SK-N-SH (cell line): ENCODE results near the gene HOXB7. TPM values are rescaled to one million over a fixed set of nuclear protein-coding genes. Genes with fewer than 3 reads are reported as not detected.

Source experiments
- CTCF ChIA-PET: fragments of 300-600, 350-600 bp; formaldehyde crosslinking; extraction: SDS; loops from one replicate; lab custom pipeline; 2021; lab: Yijun Ruan, JAX
- POLR2A ChIA-PET: fragments of 350-600 bp; sonication (Branson Sonifier 250); formaldehyde crosslinking; extraction: SDS; loops from one replicate; lab custom pipeline; 2020; ENCODE audit warnings: antibody characterized with exemption, inconsistent platforms; lab: Yijun Ruan, JAX
- DNase-seq: peaks from one replicate; pipeline ENCODE4 v3.0.0; 2012
- H2AFZ ChIP-seq: fragments of 200-600 bp; sonication (generic); 2 replicates; pipeline ENCODE4 v1.8.1; 2016; ENCODE audit warnings: antibody characterized with exemption, mild to moderate bottlenecking, low read depth
- H3F3A ChIP-seq: fragments of 200-600 bp; sonication (generic); replicated peaks from 2 replicates; pipeline ENCODE3; 2016; ENCODE audit warnings: antibody characterized with exemption, mild to moderate bottlenecking; ENCODE audit not compliant: insufficient read depth
- H3K27ac ChIP-seq, 2 experiments: fragments of 200-500 bp in 1 of 2; fragments of 200-600 bp in 1 of 2; sonication (Bioruptor generic) in 1 of 2; sonication (generic), shearing (Covaris generic) in 1 of 2; 2 replicates each; pipeline versions ENCODE4 v1.5.1 to v1.6.1; 2014 to 2016; ENCODE audit warnings: low read depth in 2 of 2, inconsistent platforms in 1 of 2, low read length in 1 of 2, mild to moderate bottlenecking in 1 of 2, mixed read lengths in 1 of 2
- H3K27me3 ChIP-seq: fragments of 200-600 bp; sonication (generic), shearing (Covaris generic); 2 replicates; pipeline ENCODE4 v1.6.1; 2016; ENCODE audit warnings: mixed run types; ENCODE audit not compliant: insufficient read depth
- H3K36me3 ChIP-seq, 2 experiments: fragments of 200-500 bp in 1 of 2; fragments of 200-600 bp in 1 of 2; sonication (Bioruptor generic) in 1 of 2; sonication (generic) in 1 of 2; replicated peaks in 1 of 2; 2 replicates each; pipeline versions ENCODE3 to v1.5.1; 2014 to 2016; ENCODE audit warnings: low read length in 1 of 2, mild to moderate bottlenecking in 1 of 2; ENCODE audit not compliant: insufficient read depth in 2 of 2, control insufficient read depth in 1 of 2
- H3K4me1 ChIP-seq, 2 experiments: fragments of 200-500 bp in 1 of 2; fragments of 200-600 bp in 1 of 2; sonication (Bioruptor generic) in 1 of 2; sonication (generic), shearing (Covaris generic) in 1 of 2; 2 replicates each; pipeline versions ENCODE4 v1.5.1 to v1.6.1; 2014 to 2016; ENCODE audit warnings: low read depth in 1 of 2, low read length in 1 of 2, mixed run types in 1 of 2; ENCODE audit not compliant: insufficient read depth in 2 of 2, control insufficient read depth in 1 of 2
- H3K4me2 ChIP-seq: fragments of 200-600 bp; sonication (generic), shearing (Covaris generic); 2 replicates; pipeline ENCODE4 v1.6.1; 2017; ENCODE audit warnings: mixed run types
- H3K4me3 ChIP-seq, 2 experiments: fragments of 200-500 bp in 1 of 2; fragments of 200-600 bp in 1 of 2; sonication (Bioruptor generic) in 1 of 2; sonication (generic), shearing (Covaris generic) in 1 of 2; 2 replicates each; pipeline versions ENCODE4 v1.5.1 to v1.8.1; 2014 to 2016; ENCODE audit warnings: low read depth in 2 of 2, inconsistent platforms in 1 of 2, low read length in 1 of 2, mild to moderate bottlenecking in 1 of 2, mixed read lengths in 1 of 2, moderate library complexity in 1 of 2
- H3K79me2 ChIP-seq: fragments of 200-600 bp; sonication (generic); 2 replicates; pipeline ENCODE4 v1.8.1; 2017; ENCODE audit warnings: mild to moderate bottlenecking; ENCODE audit not compliant: insufficient read depth
- H3K9ac ChIP-seq: fragments of 200-600 bp; sonication (generic); 2 replicates; pipeline ENCODE4 v1.6.1; 2017; ENCODE audit warnings: mixed run types
- H3K9me2 ChIP-seq: fragments of 200-600 bp; sonication (generic); 2 replicates; pipeline ENCODE4 v1.6.1; 2017; ENCODE audit warnings: mixed run types
- H3K9me3 ChIP-seq: fragments of 200-600 bp; sonication (generic); 2 replicates; pipeline ENCODE4 v1.6.1; 2017; ENCODE audit warnings: mixed run types, mild to moderate bottlenecking, moderate library complexity
- H4K20me1 ChIP-seq: fragments of 200-600 bp; sonication (generic); 2 replicates; pipeline ENCODE4 v1.6.1; 2017; ENCODE audit warnings: mild to moderate bottlenecking, mixed run types; ENCODE audit not compliant: insufficient read depth
- EP300 ChIP-seq, 2 experiments: IDR thresholded peaks; 2 replicates each; pipeline versions ENCODE4 v1.4.0 to v1.6.1; 2012; ENCODE audit warnings: borderline replicate concordance in 1 of 2, low read depth in 1 of 2, low read length in 1 of 2
- EZH2phosphoT487 ChIP-seq: fragments of 200-600 bp; sonication (generic); IDR thresholded peaks from 2 replicates; pipeline ENCODE4 v1.6.1; 2017; ENCODE audit warnings: low read depth, mixed run types, mild to moderate bottlenecking, antibody characterized with exemption, moderate library complexity, borderline replicate concordance
- GATA2 ChIP-seq: sonication (generic); formaldehyde crosslinking; IDR thresholded peaks from 2 replicates; pipeline ENCODE4 v1.5.0; 2020; ENCODE audit warnings: mild to moderate bottlenecking, missing genetic modification reagents
- MXI1 ChIP-seq: IDR thresholded peaks from 2 replicates; pipeline ENCODE4 v1.6.1; 2012; ENCODE audit warnings: mild to moderate bottlenecking, low read depth, low read length, improper control_type of control experiment
- NRF1 ChIP-seq: IDR thresholded peaks from 2 replicates; pipeline ENCODE4 v1.6.1; 2012; ENCODE audit warnings: low read depth, mild to moderate bottlenecking, low read length
- RCOR1 ChIP-seq: fragments of 150-350 bp; IDR thresholded peaks from 2 replicates; pipeline ENCODE4 v1.6.1; 2017; ENCODE audit warnings: antibody characterized with exemption, low read length
- SIN3A ChIP-seq: IDR thresholded peaks from 2 replicates; pipeline ENCODE4 v1.6.1; 2012; ENCODE audit warnings: low read depth, mild to moderate bottlenecking, low read length, moderate library complexity, borderline replicate concordance
- TEAD4 ChIP-seq: IDR thresholded peaks from 2 replicates; pipeline ENCODE4 v1.4.0; 2012; ENCODE audit warnings: mild to moderate bottlenecking, borderline replicate concordance; ENCODE audit not compliant: insufficient read depth
- USF1 ChIP-seq: IDR thresholded peaks from 2 replicates; pipeline ENCODE4 v1.4.0; 2012; ENCODE audit warnings: low read depth, borderline replicate concordance
- USF2 ChIP-seq: fragments of 150-350 bp; IDR thresholded peaks from 2 replicates; pipeline ENCODE4 v1.6.1; 2017; ENCODE audit warnings: antibody characterized with exemption, low read length, low read depth, borderline replicate concordance
- WGBS: methylation state at CpG from one replicate; pipeline ENCODE4 v1.1.6; 2017; ENCODE audit warnings: low lambda C conversion rate; 5-methylcytosine and 5-hydroxymethylcytosine counted together
- polyA plus RNA-seq, 3 experiments: library from polyadenylated mRNA; depleted of rRNA; stranded (reverse); fragments of >200 nt; gene quantifications; 2 replicates each; pipeline ENCODE4 v1.2.3, GENCODE V29; 2012
- TF ChIP-seq, protein P1 (sequence below): IDR thresholded peaks from 2 replicates; pipeline ENCODE4 v1.4.0; 2012; ENCODE audit warnings: low read depth
- TF ChIP-seq, protein P2 (sequence below): fragments of 200-600 bp; sonication (generic); IDR thresholded peaks from 2 replicates; pipeline ENCODE4 v1.6.1; 2017; ENCODE audit warnings: antibody characterized with exemption, mild to moderate bottlenecking, moderate library complexity
- TF ChIP-seq, protein P3 (sequence below): IDR thresholded peaks from 2 replicates; pipeline ENCODE4 v1.4.0; 2012; ENCODE audit warnings: low read depth, borderline replicate concordance

HOXB7 gene
- polyA plus RNA-seq, 1 of the 3 experiments (the other 2 are of a cell fraction), result not detected

DNA sequence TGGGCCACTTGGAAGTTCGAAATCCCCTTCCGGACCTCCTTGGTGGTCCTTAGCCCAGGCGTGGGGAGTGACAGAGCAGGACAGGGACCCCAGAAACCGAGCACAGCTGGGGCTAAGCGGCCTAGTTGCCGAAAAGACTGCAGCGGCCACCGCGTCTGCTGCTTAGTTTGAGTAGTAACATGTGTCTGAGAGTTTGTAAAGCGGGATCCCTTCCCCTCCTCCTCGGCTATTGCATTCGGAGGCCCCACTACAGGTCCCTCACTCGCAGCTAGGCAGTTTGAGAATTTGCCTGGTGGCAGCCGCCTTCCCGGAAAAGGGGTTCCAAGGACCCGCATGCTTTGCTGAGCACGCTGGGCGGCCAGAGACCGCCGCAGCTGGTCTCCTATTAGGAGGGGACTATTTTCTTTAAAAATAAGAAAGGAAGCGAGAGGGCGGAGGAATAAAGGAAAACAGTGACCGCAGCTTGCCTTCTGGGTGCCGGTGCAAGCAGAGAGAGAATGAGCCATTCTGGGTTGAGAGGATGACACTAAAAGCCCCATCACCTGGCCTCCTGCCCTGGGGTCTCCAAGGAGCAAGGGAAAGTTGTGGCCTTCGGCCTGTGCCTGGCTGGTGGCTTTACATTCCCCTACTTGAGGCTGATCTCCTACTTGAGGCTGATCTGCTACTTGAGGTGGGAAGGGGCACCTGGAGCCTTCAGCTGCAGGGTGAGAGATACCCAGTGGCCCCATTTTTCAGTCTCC lies 16.1 kb downstream of the HOXB7 start:
- POLR2A ChIA-PET, result no interaction called here
- no peak for DNase-seq
- no peak overlapping the region for H3K4me3 ChIP-seq
- peaks cover 98% of the 10 kb centered on the region for H3K27me3 ChIP-seq
- no peak overlapping the region for H3K9ac ChIP-seq
- no peaks in the 10 kb centered on the region for H3K36me3 ChIP-seq
- WGBS, result 30% methylated on average over 25 of the region's 25 CpGs
- 0 out of 4 replicates have a peak, but pooled peaks cover 0 to 4% of the 10 kb centered on the region in 2 experiments for H3K4me1 ChIP-seq
- TF ChIP-seq RCOR1 (no peak), TEAD4 (no peak), NRF1 (no peak), USF2 (no peak), EZH2phosphoT487 (no peak), GATA2 (CRISPR knock-in tag) (no peak), SIN3A (no peak), MXI1 (no peak), EP300 (IDR thresholded peaks at IDR 0.05; ENCODE audit: borderline replicate concordance in 1 of 2, low read depth in 1 of 2, low read length in 1 of 2) (no peak), USF1 (no peak)
- TF ChIP-seq, protein P1, sequence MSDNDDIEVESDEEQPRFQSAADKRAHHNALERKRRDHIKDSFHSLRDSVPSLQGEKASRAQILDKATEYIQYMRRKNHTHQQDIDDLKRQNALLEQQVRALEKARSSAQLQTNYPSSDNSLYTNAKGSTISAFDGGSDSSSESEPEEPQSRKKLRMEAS, result no peak
- TF ChIP-seq, protein P2, sequence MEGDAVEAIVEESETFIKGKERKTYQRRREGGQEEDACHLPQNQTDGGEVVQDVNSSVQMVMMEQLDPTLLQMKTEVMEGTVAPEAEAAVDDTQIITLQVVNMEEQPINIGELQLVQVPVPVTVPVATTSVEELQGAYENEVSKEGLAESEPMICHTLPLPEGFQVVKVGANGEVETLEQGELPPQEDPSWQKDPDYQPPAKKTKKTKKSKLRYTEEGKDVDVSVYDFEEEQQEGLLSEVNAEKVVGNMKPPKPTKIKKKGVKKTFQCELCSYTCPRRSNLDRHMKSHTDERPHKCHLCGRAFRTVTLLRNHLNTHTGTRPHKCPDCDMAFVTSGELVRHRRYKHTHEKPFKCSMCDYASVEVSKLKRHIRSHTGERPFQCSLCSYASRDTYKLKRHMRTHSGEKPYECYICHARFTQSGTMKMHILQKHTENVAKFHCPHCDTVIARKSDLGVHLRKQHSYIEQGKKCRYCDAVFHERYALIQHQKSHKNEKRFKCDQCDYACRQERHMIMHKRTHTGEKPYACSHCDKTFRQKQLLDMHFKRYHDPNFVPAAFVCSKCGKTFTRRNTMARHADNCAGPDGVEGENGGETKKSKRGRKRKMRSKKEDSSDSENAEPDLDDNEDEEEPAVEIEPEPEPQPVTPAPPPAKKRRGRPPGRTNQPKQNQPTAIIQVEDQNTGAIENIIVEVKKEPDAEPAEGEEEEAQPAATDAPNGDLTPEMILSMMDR, result no peak
- TF ChIP-seq, protein P3, sequence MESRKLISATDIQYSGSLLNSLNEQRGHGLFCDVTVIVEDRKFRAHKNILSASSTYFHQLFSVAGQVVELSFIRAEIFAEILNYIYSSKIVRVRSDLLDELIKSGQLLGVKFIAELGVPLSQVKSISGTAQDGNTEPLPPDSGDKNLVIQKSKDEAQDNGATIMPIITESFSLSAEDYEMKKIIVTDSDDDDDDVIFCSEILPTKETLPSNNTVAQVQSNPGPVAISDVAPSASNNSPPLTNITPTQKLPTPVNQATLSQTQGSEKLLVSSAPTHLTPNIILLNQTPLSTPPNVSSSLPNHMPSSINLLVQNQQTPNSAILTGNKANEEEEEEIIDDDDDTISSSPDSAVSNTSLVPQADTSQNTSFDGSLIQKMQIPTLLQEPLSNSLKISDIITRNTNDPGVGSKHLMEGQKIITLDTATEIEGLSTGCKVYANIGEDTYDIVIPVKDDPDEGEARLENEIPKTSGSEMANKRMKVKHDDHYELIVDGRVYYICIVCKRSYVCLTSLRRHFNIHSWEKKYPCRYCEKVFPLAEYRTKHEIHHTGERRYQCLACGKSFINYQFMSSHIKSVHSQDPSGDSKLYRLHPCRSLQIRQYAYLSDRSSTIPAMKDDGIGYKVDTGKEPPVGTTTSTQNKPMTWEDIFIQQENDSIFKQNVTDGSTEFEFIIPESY, result no peak
- peak overlapping the region; percentile 53; the same call in 1 of the 2 replicates for H2AFZ ChIP-seq
- H3K4me2 ChIP-seq, result 0 out of 2 replicates have a peak overlapping the region, but pooled peaks have one; percentile 17
- CTCF ChIA-PET, result interaction anchor here (0.7 to 3.7 kb wide), 16 partner anchors 16 to 452 kb away, joined by 3 to 20 read pairs (median 4); partner anchors contain the start of genes HOXB1 and HOXB8
- H3K27ac ChIP-seq, result no peak overlapping the region
- H3K9me3 ChIP-seq, result no peaks in the 10 kb centered on the region
- peaks cover 4% of the 10 kb centered on the region for H3F3A ChIP-seq
- H3K79me2 ChIP-seq, result no peaks in the 10 kb centered on the region
- no peaks in the 10 kb centered on the region for H3K9me2 ChIP-seq
- peaks cover 11% of the 10 kb centered on the region; the same call in 1 of the 2 replicates for H4K20me1 ChIP-seq
